ENCODE measurements around the gene SNN.

Gene SNN

GRCh38 chr16:11638140-11638539 is 30.1 kb upstream of the SNN start:
- TF ChIP-seq TAF1 (IDR thresholded peaks at IDR 0.05; ENCODE audit: borderline replicate concordance, insufficient read depth, low read length) (no peak), REST (IDR thresholded peaks at IDR 0.05; ENCODE audit: insufficient read depth in 1 of 2, low read depth in 2 of 2, low read length in 2 of 2) (no peak), FOXP2 (optimal IDR thresholded peaks at IDR 0.05; ENCODE audit: borderline replicate concordance, extremely low read depth, extremely low read length, insufficient read depth) (no peak), POLR2AphosphoS5 (IDR thresholded peaks at IDR 0.05; ENCODE audit: low read depth, low read length) (no peak), SIN3A (IDR thresholded peaks at IDR 0.05; ENCODE audit: borderline replicate concordance, insufficient read depth, low read length) (no peak)

DNA sequence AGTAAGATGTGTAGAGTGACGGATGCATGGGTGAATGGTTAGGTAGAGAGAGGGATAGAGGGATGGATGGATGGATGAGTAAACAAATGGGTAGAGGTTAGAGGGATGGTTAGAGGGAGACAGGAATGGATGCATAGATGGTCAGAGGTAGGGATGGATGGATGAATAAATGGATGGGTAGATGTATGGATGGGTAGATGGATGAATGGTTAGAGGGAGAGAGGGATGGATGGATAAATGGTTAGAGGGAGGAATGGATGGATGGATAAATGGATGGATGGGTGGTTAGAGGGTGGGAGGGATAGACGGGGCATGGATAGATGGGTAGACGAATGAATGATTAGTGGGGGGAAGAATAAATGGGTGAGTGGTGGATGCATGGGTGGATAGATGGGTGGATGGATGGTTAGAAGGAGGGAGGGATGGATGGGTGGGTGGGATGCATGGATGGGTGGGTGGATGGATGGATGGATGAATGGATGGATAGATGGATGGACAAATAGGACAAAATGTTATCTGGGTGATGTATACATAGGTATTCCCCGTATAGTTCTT is 29.2 kb upstream of the SNN start:
- TF ChIP-seq POLR2AphosphoS5 (IDR thresholded peaks at IDR 0.05; ENCODE audit: low read depth, low read length): no peak
- TF ChIP-seq SIN3A (IDR thresholded peaks at IDR 0.05; ENCODE audit: borderline replicate concordance, insufficient read depth, low read length): no peak
- TF ChIP-seq TAF1 (IDR thresholded peaks at IDR 0.05; ENCODE audit: borderline replicate concordance, insufficient read depth, low read length): no peak
- no peak for TF ChIP-seq FOXP2 (optimal IDR thresholded peaks at IDR 0.05; ENCODE audit: borderline replicate concordance, extremely low read depth, extremely low read length, insufficient read depth)
- TF ChIP-seq REST (IDR thresholded peaks at IDR 0.05; ENCODE audit: insufficient read depth in 1 of 2, low read depth in 2 of 2, low read length in 2 of 2): no peak

- TF ChIP-seq REST (IDR thresholded peaks at IDR 0.05; ENCODE audit: insufficient read depth in 1 of 2, low read depth in 2 of 2, low read length in 2 of 2) (no peak), TAF1 (IDR thresholded peaks at IDR 0.05; ENCODE audit: borderline replicate concordance, insufficient read depth, low read length) (no peak), SIN3A (IDR thresholded peaks at IDR 0.05; ENCODE audit: borderline replicate concordance, insufficient read depth, low read length) (no peak), FOXP2 (optimal IDR thresholded peaks at IDR 0.05; ENCODE audit: borderline replicate concordance, extremely low read depth, extremely low read length, insufficient read depth) (no peak), POLR2AphosphoS5 (IDR thresholded peaks at IDR 0.05; ENCODE audit: low read depth, low read length) (no peak)
Measured at GRCh38 chr16:11639925-11640899, 28.0 kb upstream of the SNN start.

GRCh38 chr16:11640987-11641817 is 27.1 kb upstream of the SNN start:
- TF ChIP-seq SIN3A (IDR thresholded peaks at IDR 0.05; ENCODE audit: borderline replicate concordance, insufficient read depth, low read length) (no peak), TAF1 (IDR thresholded peaks at IDR 0.05; ENCODE audit: borderline replicate concordance, insufficient read depth, low read length) (no peak), FOXP2 (optimal IDR thresholded peaks at IDR 0.05; ENCODE audit: borderline replicate concordance, extremely low read depth, extremely low read length, insufficient read depth) (no peak), REST (IDR thresholded peaks at IDR 0.05; ENCODE audit: insufficient read depth in 1 of 2, low read depth in 2 of 2, low read length in 2 of 2) (no peak), POLR2AphosphoS5 (IDR thresholded peaks at IDR 0.05; ENCODE audit: low read depth, low read length) (no peak)

Data from PFSK-1 (cell line).